NCI-H2196 treated with DMSO at 0.1 percent for 48 hours (cell line): ENCODE measurements around the gene KCNG2.
"Not testable (repeated sequence)": the region's sequence is repeated elsewhere in the genome, so short reads cannot be mapped to it uniquely, and the experiment has no call there.

Experiments
- DNase-seq: peaks from one replicate; lab custom pipeline; 2025; ENCODE audit not compliant: unreplicated experiment; lab: John Stamatoyannopoulos, UW

The KCNG2 gene

DNA sequence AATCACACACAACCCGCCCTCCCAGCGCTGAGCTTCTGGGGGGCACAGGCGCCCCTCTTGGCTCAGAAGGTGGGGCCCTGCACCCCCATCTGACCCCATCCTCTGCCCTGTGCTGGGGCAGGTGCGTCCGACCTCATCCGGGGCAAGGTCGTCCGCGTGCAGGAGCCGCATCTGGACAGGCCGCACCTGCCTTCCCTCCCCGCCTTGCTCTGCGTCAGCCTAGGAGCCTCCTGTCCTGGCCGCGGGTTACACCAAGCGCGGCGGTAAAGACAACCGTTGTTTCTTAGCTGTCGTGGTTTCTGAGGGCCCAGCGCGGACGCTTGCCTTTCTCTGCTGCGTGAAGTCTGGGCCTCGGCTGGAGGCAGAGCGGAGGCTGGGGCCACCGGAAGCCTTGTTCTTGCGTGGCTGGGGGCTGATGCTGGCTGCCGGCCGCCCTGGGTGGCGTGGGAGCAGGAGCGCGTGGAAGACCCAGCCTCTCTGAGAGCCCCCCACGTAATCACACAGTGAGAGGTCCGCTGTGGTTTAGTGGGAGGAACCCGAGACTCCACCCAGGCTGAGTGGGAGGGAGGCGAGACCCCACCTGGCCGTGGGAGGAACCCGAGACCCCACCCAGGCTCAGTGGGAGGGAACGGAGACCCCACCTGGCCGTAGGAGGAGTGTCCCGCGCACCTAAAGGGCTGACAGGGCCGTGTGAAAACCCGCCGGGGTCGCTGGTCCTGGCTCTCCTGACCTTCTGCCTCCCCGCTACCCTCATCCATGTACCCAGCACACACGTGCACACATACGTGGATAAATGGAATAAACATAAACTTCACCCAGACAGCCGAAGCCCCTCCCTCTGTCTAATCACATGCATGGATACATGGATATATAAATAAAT, 51.8 kb downstream of the KCNG2 start:
- DNase-seq, result no peak

DNA sequence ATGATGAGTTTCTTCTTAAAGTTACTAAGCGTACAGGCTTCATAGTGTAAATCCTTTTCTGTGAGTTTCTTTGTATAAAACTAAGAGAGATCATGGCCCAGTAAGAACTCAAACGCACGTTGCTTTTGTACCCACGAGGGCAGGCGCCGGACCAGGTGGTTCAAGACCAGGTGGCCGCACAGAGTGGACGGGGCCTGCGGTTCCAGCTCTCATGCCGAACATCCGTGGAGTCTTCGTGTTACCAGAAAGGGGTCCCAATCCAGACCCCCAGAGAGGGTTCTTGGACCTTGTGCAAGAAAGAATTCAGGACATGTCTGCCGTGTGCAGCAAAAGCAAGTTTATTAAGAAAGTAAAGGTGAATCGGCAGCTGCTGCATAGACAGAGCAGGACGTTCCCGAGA, 53.0 kb downstream of the KCNG2 start:
- no peak for DNase-seq

DNA sequence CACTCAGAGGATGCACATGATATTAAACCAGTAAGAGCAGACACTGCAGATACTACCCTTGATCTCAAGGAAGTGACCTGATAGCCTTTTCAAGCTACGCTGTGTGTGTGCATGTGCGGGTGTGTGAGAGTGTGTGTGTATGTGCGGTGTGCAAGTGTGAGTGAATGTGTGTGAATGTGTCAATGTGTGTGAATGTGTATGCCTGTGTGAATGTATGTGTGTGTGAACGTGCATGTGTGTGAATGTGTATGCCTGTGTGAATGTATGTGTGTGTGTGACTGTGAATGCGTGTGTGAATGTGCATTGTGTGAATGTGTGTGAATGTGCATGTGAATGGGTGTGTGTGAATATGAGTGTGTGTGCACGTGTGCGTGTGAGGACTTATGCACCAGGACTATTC, 53.8 kb downstream of the KCNG2 start:
- DNase-seq, result no peak

DNA sequence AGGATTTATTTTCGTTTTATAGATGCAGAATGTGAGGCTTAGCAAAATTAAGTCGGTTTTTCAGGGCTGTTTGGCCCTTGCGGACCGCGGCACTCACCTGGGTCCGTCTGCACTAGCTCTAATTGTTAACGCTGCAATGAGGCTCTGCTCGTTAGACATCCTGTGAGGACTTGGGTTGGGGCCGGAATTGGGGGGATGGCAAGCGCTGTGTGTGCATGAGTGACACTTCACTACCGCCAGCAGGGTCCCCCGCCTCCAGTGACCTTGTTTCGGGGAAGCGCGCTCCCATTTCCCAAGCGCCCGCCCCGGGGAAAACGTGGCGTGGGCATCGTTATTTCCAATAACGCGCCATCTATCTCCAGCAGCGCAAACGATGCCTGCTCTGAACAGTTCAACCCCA, 54.2 kb downstream of the KCNG2 start:
- DNase-seq, result no peak

DNA sequence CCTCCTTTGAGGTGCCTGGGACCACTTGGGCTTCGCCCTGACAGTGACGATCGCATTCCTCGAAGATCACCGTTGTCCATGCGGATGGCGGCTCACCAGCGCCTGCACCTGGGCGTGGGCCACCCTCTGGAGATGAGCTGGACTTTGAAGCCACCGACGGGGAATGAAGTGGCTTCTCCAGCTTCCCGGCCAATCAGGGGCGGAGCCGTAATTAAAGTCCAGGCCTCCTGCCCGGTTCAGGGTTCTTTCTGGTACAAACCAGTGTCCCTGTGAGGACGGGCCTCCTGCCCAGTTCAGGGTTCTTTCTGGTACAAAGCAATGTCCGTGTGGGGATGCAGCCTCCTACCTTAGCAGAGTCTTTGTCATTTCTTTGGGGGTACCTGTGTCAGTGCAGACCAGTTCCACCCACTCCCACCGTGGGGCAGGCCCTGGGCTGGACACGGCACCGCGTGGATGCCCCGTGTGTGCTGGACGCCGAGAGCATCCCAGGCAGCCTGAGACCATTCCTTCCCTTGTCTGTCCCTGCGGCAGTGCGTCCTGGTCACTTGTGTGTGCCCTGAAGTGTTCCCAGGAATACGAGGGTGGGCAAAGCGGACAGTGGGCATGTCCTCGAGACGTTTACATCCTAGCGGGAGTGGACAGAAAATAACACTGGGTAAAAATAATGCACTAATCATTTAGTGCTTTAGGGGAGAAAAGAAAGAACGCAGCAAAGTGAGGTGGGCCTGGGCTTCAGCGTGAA, 55.0 kb downstream of the KCNG2 start:
- DNase-seq, result no peak

DNA sequence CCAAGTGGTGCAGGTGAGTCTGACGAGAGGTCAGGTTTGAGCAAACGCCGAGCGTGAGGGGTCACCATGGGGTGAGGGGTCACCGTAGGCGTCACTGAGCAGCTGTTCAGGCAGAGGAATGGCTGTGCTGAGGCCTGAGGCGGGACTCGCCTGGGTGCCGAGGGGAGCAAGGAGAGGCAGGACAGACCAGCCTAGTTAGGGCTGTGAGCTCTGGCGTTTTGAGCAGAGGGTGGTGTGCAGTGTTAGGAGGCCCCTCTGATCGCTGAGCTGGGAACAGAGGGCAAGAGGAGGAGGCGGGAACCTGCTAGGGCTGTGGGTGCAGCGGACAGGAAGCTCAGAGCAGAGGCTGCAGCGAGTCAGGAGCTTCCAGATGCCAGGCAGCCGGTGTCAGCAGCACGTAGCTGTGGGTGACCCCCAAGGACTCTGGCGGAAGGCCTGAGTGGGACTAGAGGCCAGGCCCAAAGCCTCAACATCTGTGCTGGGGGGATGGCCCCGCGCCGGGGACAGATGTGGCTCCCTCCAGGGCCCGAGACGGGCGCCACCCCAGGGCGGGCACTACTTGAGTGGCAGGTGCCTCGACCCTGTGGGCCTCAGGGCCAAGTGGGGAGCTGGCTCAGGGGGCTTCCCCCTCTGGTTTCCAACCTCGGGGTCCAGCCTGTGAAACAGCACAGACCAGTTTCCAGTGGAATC, 55.7 kb downstream of the KCNG2 start:
- DNase-seq, result no peak

DNA sequence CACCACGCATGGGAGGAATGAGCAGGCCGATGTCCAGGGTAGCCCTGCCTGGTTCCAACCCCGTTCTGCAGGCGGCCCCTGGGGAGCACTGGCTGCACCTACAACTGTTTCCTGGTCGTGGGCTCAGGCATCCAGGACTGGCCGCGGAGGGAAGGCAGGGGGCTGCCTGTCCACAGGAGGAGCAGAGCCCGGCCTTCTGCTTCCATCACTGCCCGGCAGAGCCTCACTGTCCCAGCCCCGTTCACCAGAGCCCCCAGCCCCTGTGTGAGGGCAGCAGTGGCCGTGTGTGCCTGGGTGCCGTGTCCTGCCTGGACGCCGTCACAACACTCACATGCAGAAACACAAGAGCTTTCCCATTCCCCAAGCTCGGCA, 56.2 kb downstream of the KCNG2 start:
- no peak for DNase-seq

DNA sequence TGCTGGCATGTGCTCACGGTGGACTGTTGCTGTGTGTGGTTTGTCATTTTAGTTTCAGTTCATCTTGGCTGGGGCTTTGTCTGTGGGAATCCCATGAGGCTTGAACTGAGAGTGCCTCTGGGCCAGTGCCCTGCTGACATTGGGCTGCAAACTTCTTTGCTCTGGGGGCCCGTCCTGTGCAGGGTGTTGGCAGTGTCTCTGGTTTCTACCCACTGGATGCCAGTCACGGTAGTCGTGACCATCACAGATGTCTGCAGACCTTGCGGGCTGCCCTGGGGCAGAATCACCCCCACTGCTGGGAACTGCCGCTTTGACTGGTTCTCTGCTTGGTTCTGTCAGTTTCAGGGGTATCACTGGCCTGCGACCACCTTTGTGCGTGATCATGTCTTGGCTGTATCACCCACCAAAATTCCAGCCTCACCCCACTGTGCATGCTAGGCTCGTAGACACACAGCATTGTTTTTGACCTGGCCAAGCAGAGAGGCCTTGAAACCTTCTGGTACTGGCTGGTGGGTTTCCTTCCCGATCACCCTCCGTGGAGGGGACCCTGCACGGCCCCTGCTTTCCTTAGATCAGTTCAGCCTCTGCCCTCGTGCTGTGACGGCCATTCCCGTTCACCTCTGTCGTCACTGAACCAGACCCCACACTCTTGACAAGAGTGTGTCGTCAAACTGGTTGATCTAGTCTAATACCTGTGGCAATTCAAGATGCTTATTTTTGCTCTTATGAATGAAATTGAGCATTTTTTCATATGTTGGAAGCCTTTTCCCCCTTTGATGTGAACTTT, 57.6 kb downstream of the KCNG2 start:
- DNase-seq, result no peak

DNA sequence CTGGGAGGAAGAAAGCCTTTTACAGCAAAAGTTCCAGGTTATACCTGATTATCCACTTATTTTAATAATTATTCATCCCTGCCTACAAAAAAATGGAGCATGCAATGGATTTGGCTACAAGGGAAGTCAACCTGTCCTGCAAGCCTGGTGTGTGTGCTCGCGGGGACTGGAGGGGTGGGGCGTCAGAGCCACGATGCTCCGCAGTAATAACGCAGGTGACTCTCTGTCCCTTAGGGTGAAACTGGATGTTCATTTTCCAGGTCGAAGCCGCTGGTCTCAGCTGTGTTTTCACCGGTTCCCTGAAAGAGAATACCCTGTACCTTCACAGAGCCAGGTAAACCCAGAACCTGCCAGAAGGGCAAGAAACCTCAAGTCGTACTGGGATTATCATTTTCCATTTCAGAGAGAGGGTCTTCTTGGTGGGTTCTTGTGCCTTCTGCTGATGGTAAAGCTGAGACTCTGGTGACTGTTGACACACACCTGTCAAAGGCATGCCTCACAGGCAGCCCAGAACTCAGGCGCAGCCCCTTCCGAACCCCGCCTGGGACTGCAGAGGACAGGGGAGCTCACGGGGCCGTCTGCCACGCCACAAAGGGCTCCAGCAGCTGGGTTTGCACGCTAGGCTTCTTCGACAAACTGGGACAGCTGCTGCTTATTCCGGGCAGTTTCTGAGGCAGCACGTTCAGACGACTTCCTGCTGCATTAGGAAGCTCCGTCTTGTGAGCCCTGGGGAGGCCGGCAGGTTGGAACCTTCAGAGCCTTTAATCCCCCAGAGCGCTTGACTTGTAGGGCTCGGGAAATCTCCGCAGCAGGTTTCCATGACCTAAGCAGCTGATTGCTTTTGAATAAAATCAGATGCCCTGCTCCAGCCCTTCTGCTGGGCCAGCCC, 58.6 kb downstream of the KCNG2 start:
- no peak for DNase-seq

DNA sequence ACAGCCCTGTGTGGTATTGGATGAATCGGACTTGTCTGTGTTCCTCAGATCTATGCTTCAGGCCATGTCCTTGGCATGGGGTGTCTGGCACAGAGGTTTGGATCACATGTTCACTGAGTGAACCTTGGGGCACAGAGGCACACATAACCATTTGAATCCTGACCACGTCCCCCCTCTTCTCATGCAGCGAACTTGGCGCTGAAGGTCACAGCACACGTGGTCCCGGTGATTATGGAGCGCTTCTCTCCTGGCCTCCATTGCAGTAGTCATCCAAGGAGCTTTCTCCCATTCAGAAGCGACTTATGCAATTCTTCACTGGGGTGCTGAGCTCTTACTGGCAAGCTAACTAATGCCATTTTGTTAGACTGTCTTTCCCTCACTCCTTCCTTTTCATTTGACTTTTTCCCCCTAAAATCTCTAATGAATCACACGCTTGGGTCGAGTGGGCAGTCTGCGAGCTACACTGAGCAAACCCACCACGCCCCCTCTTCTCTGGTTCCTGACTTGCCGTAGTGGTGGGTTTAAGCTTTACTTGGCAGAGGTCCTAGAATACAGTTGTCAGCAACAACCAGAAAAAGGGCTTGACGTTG, 59.4 kb downstream of the KCNG2 start:
- no peak for DNase-seq

DNA sequence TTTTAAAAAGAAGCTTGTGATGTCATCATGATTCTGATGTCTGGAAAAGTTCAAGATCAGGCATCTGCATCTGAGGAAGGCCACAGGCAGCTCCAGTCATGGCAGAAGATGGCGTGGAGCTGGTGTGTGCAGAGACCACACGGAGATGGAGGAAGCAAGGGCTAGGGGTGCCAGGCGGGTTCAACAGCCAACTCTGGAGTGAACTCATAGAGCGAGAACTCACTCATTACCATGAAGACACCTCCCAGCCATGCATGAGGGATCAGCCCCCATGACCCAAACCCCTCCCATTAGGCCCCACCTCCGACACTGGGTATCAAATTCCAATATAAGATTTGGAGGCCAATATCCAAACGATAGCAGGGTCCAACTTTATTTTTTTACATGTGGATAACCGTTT, 61.6 kb downstream of the KCNG2 start:
- no peak for DNase-seq

DNA sequence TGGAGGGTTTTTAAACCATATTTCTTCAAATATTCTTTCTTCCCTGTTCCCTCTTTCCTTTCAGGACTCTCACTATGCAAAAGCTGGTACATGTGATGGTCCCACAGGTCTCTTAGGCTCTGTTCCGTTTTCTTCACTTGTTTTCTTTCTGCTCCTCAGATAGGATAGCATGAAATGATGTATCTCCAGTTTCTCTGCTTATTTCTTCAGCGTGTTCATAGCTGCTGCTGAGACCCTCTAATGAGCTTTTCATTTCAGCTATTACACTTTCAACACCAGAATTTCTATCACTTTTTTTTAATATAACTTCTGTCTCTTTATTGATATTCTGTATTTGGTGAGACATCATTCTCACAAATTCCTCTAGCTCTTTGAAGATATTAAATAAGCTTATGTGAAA, 63.9 kb downstream of the KCNG2 start:
- no peak for DNase-seq

DNA sequence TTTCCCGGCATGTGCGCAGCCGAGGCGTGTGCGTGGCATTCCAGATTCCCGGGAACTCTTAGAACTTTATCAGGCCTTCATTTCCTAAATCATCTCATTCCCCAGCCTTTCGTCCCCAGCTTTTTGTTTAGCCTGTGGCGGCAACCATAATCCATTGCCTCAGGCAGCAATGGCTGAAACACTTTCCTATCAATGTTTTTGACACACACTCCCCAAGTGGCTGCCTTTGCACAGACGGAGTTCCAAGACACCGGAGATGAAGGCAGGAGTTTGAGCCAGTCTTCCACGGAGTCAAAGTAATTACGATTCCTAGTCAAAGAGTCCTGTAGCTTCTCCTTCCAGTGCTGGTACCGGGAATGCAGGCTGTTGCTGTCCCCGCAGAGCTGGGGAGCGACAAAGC, 64.8 kb downstream of the KCNG2 start:
- DNase-seq, result no peak

DNA sequence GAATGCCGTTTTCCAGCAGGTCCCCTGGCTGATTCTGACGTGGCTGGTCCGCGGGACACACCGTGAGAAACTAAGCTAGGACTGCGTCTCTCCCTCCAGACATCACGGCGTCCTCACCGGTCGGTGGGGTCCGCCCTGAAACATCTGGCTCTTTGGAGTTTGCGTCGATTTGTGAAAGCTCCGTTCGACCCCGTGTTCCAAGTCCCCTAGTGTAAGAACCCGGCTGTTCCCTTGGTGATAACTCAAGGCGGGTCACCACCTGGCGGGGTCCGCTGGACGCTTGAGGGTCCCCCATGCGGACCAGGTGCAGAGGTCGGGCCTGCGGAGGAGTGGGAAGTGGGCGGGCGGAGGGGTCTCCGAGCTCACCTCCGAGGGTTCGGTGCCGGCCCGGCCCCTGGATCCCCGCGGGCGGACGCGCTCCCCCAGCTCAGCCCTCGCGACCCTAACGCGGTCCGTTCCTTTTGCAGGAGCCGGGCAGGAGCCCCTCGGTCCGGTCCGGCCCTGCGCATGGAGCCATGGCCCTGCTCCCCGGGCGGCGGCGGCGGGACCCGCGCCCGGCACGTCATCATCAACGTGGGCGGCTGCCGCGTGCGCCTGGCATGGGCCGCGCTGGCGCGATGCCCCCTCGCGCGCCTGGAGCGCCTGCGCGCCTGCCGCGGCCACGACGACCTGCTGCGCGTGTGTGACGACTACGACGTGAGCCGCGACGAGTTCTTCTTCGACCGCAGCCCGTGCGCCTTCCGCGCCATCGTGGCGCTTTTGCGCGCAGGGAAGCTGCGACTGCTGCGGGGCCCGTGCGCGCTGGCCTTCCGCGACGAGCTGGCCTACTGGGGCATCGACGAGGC, 65.6 kb downstream of the KCNG2 start:
- no peak for DNase-seq

DNA sequence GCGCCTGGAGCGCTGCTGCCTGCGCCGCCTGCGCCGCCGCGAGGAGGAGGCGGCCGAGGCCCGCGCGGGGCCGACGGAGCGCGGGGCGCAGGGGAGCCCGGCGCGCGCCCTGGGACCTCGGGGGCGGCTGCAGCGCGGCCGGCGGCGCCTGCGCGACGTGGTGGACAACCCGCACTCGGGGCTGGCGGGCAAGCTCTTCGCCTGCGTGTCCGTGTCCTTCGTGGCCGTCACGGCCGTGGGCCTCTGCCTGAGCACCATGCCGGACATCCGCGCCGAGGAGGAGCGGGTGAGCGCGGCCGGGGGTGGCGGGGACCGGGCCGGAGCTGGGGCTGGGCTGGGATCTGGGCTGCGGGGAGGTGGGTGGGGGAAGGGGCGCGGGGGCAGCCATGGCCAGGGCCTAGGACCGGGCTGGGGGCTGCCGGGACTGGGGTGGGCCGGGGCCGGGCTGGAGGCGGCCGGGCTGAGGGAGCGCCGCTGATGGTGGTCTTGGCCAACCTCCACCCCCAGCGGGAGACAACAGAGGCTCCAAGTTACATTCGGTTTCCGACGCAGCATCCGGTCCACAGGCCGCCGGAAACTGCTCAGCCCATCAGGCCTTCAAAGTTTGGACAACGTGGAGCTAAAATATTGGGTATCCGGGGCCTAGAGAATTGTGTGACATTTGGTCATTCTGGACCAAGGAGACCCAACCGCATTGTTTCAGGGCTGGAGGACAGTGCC, 66.4 kb downstream of the KCNG2 start:
- DNase-seq, result no peak

DNA sequence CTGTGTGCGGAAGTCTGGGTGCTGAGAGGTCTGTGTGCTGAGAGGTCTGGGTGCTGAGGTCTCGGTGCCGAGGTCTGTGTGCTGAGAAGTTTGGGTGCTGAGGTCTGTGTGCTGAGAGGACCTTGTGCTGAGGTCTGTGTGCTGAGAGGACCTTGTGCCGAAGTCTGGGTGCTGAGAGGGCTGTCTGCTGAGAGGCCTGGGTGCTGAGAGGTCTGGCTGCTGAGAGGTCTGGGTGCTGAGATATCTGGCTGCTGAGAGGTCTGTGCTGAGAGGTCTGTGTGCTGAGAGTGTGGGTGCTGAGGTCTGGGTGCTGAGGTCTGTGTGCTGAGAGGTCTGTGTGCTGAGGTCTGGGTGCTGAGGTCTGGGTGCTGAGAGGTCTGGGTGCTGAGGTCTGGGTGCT, 67.2 kb downstream of the KCNG2 start:
- not testable (repeated sequence) for DNase-seq

DNA sequence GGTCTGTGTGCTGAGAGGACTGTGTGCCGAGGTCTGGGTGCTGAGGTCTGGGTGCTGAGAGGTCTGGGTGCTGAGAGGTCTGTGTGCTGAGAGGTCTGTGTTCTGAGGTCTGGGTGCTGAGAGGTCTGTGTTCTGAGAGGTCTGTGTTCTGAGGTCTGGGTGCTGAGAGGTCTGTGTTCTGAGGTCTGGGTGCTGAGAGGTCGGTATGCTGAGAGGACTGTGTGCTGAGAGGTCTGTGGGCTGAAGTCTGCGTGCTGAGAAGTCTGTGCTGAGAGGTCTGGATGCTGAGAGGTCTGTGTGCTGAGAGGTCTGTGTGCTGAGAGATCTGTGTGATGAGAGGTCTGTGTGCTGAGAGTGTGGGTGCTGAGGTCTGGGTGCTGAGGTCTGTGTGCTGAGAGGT, 68.2 kb downstream of the KCNG2 start:
- DNase-seq, result not testable (repeated sequence)

DNA sequence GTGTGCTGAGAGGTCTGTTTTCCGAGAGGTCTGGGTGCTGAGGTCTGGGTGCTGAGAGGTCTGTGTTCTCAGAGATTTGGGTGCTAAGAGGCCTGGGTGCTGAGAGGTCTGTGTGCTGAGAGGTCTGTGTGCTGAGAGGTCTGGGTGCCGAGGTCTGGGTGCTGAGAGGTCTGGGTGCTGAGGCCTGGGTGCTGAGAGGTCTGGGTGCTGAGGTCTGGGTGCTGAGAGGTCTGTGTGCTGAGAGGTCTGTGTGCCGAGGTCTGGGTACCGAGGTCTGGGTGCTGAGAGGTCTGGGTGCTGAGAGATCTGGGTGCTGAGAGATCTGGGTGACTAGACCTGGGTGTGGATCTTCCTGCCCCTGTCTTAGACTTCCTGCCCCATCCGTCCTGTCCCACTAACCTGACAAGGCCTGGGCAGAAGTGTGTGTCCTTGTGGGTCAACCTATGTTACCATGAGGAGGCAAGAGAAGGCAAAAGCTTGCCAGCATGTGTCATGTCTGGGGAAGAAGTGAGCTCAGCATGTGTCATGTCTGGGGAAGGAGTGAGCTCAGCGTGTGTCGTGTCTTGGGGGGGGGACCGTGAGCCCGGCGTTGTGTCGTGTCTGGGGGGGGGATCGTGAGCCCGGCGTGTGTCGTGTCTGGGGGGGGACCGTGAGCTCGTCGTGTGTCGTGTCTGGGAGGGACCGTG, 69.3 kb downstream of the KCNG2 start:
- DNase-seq, result no peak
